ENCODE measurements around the gene FNDC3B.

GRCh38 chr3:172279974-172280373, 240.6 kb downstream of the FNDC3B start:
- no peak for TF ChIP-seq CTCF (IDR thresholded peaks at IDR 0.05; ENCODE audit: control extremely low read depth in 1 of 3, insufficient read depth in 1 of 3, low read depth in 1 of 3, low read length in 3 of 3)
- no peak for TF ChIP-seq ASH2L (IDR thresholded peaks at IDR 0.05; ENCODE audit: low read length)
- no peak for TF ChIP-seq USF2 (IDR thresholded peaks at IDR 0.05; ENCODE audit: low read length)
- TF ChIP-seq SP2 (IDR thresholded peaks at IDR 0.05; ENCODE audit: low read length): no peak
